GM21423 (cell line): ENCODE results near the gene CTCF.
"Not testable (repeated sequence)": the region's sequence is repeated elsewhere in the genome, so short reads cannot be mapped to it uniquely, and the experiment has no call there.

Experiments
- ATAC-seq: cut with Tn5 transposase; IDR thresholded peaks from one replicate; pipeline ENCODE4 v1.9.1; 2021; ENCODE audit warnings: mild to moderate bottlenecking, moderate library complexity; ENCODE audit not compliant: unreplicated experiment

CTCF gene, protein sequence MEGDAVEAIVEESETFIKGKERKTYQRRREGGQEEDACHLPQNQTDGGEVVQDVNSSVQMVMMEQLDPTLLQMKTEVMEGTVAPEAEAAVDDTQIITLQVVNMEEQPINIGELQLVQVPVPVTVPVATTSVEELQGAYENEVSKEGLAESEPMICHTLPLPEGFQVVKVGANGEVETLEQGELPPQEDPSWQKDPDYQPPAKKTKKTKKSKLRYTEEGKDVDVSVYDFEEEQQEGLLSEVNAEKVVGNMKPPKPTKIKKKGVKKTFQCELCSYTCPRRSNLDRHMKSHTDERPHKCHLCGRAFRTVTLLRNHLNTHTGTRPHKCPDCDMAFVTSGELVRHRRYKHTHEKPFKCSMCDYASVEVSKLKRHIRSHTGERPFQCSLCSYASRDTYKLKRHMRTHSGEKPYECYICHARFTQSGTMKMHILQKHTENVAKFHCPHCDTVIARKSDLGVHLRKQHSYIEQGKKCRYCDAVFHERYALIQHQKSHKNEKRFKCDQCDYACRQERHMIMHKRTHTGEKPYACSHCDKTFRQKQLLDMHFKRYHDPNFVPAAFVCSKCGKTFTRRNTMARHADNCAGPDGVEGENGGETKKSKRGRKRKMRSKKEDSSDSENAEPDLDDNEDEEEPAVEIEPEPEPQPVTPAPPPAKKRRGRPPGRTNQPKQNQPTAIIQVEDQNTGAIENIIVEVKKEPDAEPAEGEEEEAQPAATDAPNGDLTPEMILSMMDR

GRCh38 chr16:67562526-67562917, at the start of gene CTCF:
Gene CTCF (plus strand): TSS chr16:67562526. CDS start chr16:67610833, 48,307 bp downstream.
- peak; percentile 40 for ATAC-seq

DNA sequence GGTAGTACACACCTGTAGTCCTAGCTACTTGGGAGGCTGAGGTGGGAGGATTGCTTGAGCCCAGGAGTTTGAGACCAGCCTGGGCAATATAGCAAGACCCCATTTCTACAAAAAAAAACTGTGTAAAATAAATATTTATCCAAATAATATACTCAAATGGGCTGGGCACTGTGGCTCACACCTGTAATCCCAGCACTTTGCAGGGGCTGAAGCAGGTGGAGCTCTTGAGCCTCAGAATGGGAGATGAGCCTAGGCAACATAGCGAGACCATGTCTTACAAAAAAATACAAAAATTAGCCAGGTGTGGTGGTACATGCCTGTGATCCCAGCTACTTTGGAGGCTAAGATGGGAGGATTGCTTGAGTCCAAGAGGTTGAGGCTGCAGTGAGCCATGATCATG, 48.4 kb upstream of the CTCF start:
- ATAC-seq: not testable (repeated sequence)

- ATAC-seq: peak; percentile 45
Observed at GRCh38 chr16:67514382-67514828, 47.9 kb upstream of the CTCF start.

DNA sequence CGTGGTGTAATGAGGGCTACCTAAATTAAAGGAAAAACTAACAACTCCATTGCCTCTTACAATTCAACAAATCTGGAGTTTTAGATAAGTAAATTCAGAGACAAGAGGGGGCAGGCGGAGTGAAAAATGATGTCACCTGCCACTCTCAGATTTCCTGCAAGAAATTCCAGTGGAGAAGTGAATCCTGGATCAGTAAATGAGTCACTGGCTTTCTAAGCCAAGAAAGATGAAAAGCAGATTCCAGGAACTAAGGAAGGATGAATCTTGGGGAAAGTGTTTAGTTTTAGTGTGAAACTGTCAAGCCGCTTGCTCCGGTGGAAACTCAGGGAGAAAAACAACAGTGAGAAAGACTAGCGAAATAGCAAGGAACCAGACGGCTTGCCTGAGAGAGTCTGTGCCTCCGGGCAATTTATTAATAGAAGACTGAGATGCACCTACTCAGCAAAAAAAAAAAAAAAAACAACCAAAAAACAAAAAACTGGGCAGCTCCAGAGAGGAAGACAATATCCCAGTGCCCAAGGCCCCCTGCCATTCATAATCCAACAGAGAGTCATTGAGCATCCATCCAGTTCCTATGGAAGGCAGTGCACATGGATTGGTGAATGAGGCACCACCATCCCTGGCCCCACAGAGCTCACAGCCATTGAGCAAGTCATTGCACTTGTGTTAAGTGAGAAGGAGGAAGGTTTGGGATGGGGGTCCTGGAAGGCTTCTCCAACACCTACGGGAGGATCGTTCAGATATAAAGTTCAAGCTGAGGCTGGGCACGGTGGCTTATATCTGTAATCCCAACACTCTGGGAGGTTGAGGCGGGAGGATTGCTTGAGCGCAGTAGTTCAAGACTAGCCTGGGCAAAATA, 45.8 kb upstream of the CTCF start:
- ATAC-seq: no peak

DNA sequence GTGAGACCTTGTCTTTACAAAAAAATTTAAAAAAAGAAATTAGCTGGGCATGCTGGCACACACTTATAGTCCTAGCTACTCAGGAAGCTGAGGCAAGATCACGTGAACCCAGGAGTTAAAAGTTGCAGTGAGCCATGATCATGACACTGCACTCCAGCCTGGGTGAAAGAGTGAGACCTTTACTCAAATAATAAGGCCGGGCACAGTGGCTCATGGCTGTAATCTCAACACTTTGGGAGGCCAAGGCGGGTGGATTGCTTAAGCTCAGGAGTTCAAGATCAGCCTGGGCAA, 45.2 kb upstream of the CTCF start:
- ATAC-seq: no peak

DNA sequence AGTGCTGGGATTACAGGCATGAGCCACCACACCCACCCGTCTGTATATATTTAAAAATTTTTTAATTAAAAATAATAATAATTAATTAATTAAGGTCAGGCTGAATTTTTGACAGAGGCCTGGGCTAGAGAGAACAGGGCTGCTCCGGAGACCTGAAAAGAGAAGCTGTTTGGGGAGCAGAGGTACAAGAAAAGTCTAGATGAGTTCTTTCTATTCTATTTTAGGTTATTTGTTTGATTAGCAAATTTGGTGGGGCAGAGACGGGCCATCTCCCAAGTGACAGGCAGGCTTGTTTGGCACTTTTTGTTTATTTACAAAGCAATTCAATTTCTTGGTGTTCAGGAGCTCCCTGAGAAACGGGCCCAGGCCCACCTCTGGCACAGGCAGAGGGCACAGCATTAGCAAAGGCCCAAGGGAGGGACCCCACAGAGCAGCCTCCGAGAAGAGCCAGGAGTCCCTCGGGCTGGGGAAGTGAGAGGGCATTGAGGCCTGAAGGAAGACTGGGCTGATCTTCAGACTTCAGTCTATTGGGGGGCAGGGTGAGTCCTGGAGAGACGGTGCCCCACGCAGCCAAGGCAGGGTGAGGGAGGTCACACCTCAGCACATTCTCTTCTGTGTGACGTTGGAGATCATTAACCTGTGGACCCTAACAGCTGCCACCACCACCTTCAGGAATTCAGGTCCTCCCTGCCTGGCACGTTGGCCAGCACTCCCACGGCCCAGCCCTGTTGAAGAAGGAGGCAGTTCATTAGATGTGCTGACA, 44.5 kb upstream of the CTCF start:
- peak; percentile 38 for ATAC-seq

- no peak for ATAC-seq
Observed at GRCh38 chr16:67518676-67519075, 43.6 kb upstream of the CTCF start.

- no peak for ATAC-seq
Observed at GRCh38 chr16:67519242-67519641, 43.1 kb upstream of the CTCF start.

- ATAC-seq: peak; percentile 59
Observed at GRCh38 chr16:67521095-67521804, 41.1 kb upstream of the CTCF start.

GRCh38 chr16:67525176-67525860, 37.0 kb upstream of the CTCF start:
- no peak for ATAC-seq

DNA sequence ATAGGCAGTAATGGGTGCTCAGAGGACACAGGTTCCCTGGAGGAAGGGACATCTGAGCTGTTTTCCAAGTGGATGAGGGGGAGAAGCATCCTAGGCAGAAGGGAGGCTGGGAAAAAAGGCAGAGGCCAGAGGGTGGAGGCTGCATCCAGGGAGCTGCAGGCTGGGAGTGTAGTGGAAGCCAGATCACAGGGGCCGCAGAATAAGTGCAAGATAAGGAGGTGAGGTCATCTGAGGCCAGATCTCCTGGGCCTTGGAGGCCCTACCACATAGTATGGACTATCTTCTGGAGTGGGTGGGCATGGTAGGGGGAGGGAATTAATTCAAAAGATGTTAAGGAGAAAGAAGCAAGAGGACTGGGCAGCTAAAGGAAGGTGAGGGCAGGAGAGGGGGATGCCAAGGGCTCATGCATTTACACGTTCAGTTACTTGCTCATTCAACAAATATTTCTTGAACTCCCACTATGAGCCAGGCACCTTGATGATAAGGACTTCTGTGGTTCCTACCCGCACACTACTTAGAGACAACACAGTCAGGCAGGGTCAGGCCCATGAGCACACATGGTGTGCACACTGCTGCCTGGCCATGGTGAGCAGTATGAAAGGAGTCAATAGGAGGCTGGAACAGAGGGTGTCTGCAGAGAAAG, 36.1 kb upstream of the CTCF start:
- ATAC-seq: no peak

DNA sequence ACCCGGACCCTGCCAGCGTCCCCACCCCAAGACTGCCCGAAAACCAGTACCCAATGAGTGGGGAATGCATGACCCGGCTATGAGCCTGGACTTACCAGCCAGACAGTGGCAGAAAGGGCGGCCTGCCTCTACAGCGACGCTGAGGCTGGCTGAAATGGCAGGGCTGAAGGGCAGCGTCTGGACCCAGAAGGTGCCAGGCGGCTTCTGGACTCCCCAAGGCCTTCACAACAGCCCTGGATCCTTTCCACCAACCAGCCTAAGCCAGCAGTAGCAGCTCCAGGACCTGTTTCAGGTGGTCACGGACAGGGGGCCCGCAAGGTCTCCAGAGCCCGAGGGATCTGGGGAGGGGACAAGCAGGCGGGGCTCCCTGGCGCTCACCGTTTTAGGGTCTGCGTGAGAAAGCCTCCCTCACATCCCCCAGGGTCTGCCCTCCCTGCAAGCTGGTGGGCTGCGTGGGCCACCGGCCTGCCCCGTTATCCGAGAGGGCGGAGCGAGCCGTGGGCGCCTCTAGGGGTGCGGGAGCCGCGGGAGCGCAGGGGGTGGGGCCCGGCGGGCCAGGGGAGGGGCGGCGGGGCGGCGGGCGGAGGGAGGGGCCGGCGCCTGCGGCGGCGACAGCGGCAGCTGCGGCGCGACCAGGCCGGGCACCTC, 34.0 kb upstream of the CTCF start, which contains the start of gene RIPOR1:
TSS of gene RIPOR1 (plus strand) at position 608 of the 648 bp plus-strand sequence. CDS start 9,618 bp downstream, outside the sequence.
- peak; percentile 32 for ATAC-seq

- ATAC-seq: peak; percentile 9
Observed at GRCh38 chr16:67528870-67529581, 33.3 kb upstream of the CTCF start.

DNA sequence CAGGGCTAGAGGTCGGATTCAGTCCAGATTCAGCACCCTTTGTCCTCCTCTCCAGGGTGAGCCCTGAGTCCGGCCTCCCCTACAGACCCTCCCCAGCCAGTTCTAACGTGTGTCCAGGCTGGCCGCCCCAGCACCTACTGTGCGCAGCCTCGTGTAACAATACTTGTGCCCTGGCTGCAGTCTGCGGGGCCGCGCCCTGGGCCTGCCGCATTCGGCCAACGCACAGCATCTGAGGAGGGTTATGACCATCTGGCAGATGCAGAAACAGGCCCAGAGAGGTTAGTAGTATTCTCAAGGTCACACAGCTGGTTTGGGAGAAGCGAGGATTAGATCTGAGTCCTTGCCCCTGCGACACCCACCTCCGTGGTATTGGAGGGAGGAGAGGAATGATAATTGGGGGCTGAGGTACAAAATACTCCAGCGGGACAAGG, 32.7 kb upstream of the CTCF start:
- no peak for ATAC-seq

GRCh38 chr16:67530013-67530939, 32.0 kb upstream of the CTCF start:
- ATAC-seq: peak; percentile 31

DNA sequence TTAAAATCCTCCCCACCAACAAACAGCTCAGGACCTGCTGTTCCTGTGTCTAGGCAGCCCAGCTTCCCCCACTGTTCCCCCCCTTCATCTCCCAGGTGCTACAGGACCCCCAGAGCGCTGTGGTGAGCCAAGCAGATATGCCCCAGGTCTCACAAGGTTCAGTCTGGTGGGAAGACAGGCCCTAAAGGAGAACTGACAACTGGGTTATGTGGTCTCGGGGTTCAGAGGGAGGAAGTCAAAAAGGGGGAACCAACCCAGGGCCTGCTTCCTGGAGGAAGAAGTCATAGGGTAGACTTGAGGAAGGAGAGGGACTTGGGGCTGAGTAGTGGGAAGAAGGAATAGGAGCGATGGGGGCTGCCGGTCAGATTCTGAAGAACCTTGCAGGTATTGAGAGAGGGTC, 31.1 kb upstream of the CTCF start:
- ATAC-seq: no peak
